ENCODE results near the gene ZNF214.
"Not testable (repeated sequence)": the region's sequence is repeated elsewhere in the genome, so short reads cannot be mapped to it uniquely, and the experiment has no call there.

ZNF214 gene

GRCh38 chr11:6986487-6986886, 33.7 kb downstream of the ZNF214 start:
- no peak for DNase-seq

GRCh38 chr11:6979365-6979764, 40.8 kb downstream of the ZNF214 start:
- DNase-seq = no peak

GRCh38 chr11:6969854-6970253, 50.3 kb downstream of the ZNF214 start:
- DNase-seq = not testable (repeated sequence)

GRCh38 chr11:6968816-6969215, 51.3 kb downstream of the ZNF214 start:
- no peak for DNase-seq

GRCh38 chr11:6962673-6963072, 57.5 kb downstream of the ZNF214 start:
- no peak for DNase-seq

- no peak for DNase-seq
These were observed 58.0 kb downstream of the ZNF214 start for GRCh38 chr11:6962141-6962540.

GRCh38 chr11:6954248-6954647, 65.9 kb downstream of the ZNF214 start:
- DNase-seq = not testable (repeated sequence)
